GM10248 (cell line): ENCODE results near the gene DMRT2.

Experiments
- CTCF ChIA-PET: fragments of 300-600 bp; sonication (Branson Sonifier 250); formaldehyde crosslinking; extraction: SDS; loops from one replicate; lab custom pipeline; 2021; ENCODE audit warnings: antibody characterized with exemption; lab: Yijun Ruan, JAX
- POLR2A ChIA-PET: fragments of 350-650 bp; sonication (Branson Sonifier 250); formaldehyde crosslinking; extraction: SDS; loops from one replicate; lab custom pipeline; 2020; ENCODE audit warnings: antibody characterized with exemption; lab: Yijun Ruan, JAX
- DNase-seq: peaks from one replicate; pipeline ENCODE4 v3.0.0; 2012; ENCODE audit errors: extremely low spot score
- TF ChIP-seq, protein P1 (sequence below): IDR thresholded peaks from 2 replicates; pipeline ENCODE4 v1.5.1; 2012; ENCODE audit warnings: mild to moderate bottlenecking, low read depth; ENCODE audit errors: extremely low read depth, missing control alignments, control extremely low read depth

The DMRT2 gene

GRCh38 chr9:1042466-1042865 lies 7.7 kb upstream of the DMRT2 start:
- ChIA-PET POLR2A (no interaction called here), CTCF (no interaction called here)
- no peak for DNase-seq
- TF ChIP-seq, protein P1, sequence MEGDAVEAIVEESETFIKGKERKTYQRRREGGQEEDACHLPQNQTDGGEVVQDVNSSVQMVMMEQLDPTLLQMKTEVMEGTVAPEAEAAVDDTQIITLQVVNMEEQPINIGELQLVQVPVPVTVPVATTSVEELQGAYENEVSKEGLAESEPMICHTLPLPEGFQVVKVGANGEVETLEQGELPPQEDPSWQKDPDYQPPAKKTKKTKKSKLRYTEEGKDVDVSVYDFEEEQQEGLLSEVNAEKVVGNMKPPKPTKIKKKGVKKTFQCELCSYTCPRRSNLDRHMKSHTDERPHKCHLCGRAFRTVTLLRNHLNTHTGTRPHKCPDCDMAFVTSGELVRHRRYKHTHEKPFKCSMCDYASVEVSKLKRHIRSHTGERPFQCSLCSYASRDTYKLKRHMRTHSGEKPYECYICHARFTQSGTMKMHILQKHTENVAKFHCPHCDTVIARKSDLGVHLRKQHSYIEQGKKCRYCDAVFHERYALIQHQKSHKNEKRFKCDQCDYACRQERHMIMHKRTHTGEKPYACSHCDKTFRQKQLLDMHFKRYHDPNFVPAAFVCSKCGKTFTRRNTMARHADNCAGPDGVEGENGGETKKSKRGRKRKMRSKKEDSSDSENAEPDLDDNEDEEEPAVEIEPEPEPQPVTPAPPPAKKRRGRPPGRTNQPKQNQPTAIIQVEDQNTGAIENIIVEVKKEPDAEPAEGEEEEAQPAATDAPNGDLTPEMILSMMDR = no peak

DNA sequence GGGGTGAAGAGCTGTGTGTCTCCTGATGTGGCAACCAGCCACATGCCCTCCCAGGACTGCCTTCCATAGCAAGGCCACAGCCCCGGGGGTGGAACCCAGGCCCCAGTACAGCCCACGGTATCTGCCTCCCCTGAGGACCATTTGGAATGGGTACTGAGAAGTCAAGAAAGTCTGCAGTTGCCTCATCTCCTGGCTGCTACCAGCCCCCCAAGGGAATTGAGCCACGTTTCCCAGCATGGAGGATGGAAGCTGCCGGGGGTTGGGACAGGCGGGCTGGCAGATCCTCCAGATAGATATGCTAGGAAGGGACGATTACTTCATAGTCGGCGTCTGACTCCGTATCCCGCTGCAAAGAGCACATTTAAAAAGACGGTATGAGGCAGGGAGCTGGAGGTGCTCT lies 5.5 kb upstream of the DMRT2 start:
- CTCF ChIA-PET = no interaction called here
- TF ChIP-seq, protein P1 = no peak
- POLR2A ChIA-PET = no interaction called here
- no peak for DNase-seq

DNA sequence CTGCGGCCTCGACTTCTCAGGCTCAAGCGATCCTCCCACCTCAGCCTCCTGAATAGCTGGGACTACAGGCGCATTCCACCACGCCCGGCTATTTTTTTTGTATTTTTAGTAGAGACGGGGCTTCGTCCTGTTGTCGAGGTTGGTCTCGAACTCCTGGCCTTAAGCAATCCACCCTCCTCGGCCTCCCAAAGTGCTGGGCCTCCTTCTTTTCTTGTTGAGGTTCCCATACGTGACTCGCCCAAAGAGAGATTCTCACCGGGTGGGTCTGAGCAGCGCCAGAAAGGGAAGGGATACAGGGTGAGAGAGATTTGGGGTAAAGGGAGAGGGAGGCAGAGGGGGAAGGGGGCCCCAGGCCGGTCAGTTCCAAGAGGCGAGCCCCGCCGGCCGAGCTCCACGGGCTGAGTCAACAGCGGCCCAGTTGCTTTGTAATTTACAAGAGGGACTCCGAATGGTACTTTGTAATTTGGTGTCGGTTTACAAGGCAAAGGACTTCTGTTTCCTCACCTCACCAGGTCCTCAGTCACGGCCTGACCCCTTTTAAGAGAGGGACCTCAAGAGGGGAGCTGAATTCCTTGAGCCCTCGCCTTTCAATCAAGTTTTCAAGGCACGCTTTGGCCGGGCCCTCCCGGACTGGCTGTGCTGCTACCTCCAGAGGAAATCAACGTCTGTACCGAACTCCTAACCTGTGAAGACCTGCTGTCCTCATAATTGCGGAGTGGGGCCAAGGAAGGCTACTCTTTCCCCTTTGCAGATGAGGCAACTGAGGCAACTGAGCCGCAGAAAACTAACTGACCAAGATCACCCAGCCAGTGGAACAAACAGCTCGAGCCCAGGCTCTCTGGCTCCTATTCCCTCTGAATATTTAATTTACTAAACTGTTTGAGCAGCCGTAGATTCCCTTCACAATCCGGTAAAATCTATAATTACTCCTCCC lies 3.3 kb upstream of the DMRT2 start:
- POLR2A ChIA-PET = no interaction called here
- CTCF ChIA-PET = interaction anchor here (1.0 to 1.2 kb wide), 2 partner anchors 8 to 9 kb away, joined by 3 to 4 read pairs; no protein-coding TSS in a partner anchor
- TF ChIP-seq, protein P1 = no peak
- DNase-seq = no peak

- no peak for DNase-seq
- CTCF ChIA-PET = interaction anchor here (0.9 to 1.2 kb wide), 3 partner anchors 9 to 38 kb away, joined by 3 to 4 read pairs (median 3); no protein-coding TSS in a partner anchor
- POLR2A ChIA-PET = no interaction called here
- TF ChIP-seq, protein P1 = no peak
Observed at GRCh38 chr9:1047591-1048230, 2.4 kb upstream of the DMRT2 start.

- CTCF ChIA-PET = interaction anchor here (0.9 to 1.2 kb wide), 2 partner anchors 11 to 39 kb away, joined by 3 read pairs; no protein-coding TSS in a partner anchor
- POLR2A ChIA-PET = no interaction called here
- DNase-seq = no peak
- TF ChIP-seq, protein P1 = no peak
Observed at GRCh38 chr9:1048231-1048619, 1.9 kb upstream of the DMRT2 start.

DNA sequence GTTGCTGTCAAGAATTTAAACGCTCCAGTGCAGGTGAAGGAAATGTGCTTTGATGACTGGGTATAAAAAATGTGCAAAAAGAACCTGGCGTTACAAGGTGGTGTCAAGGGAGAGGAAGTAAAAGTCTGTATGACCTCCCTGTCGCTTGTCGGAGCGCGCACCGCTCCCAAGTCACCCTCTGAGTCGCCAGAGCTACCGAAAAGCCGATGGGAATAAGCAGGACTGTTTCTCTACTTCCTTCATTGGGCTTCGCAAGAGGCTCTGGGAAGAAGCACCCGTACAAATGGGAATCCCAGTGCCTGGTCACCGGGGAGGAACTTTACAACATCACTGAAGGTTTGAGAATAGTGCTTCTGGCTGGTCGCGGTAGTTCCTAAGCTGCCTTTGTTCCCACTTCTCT lies 1.3 kb upstream of the DMRT2 start:
- ChIA-PET POLR2A (no interaction called here), CTCF (interaction anchor here (0.9 kb wide), 1 partner anchor 39 kb away, joined by 3 read pairs; no protein-coding TSS in a partner anchor)
- DNase-seq = no peak

More for the DNA sequence above, 1.3 kb upstream of the DMRT2 start:
- TF ChIP-seq, protein P1 = no peak
